Measurements from ENCODE around the gene LRRC73. TPM values are rescaled to one million over a fixed set of nuclear protein-coding genes. Genes with fewer than 3 reads are reported as not detected.

LRRC73 gene
- total and polyA plus RNA-seq, 2 of the 8 experiments (the other 6 are each of a cell fraction or from before 2014, with no cell fraction given): 0.24 to 0.26 TPM

DNA sequence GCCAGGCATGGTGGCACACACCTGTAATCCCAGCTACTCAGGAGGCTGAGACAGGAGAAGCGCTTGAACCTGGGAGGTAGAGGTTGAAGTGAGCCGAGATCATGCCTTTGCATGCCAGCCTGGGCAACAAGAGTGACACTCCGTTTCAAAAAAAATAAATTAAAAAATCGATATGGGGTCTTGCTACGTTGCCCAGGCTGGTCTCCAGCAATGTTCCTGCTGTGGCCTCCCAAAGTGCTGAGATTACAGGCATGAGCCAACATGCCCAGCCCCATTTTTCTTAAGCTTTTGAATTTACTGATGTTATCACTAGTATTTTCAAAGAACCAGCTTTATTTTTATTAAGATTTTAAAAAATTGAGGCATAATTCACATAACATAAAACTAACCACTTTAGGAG, 30.4 kb upstream of the LRRC73 start:
- Histone ChIP-seq H3K23ac (ENCODE audit: insufficient read length) (no peak overlapping the region), H2AK5ac (ENCODE audit: low read depth, low read length) (no peak overlapping the region), H3K27me3 (replicated peaks in 1 of 4; ENCODE audit: control insufficient read depth in 3 of 4, extremely low read depth in 1 of 4, insufficient read depth in 3 of 4, low read length in 3 of 4) (no peaks in the 10 kb centered on the region; a peak in 1 of 7 replicates), H3K4me2 (ENCODE audit: insufficient read depth in 1 of 2, low read depth in 2 of 2, low read length in 2 of 2) (no peak overlapping the region), H4K91ac (replicated peaks; ENCODE audit: insufficient read length, low read length) (no peak overlapping the region), H3K9ac (replicated peaks in 1 of 4; ENCODE audit: extremely low read depth in 1 of 4, low read depth in 3 of 4, low read length in 3 of 4) (no peak overlapping the region), H2BK20ac (ENCODE audit: low read length) (no peak overlapping the region), H2BK120ac (replicated peaks; ENCODE audit: low read depth, low read length) (no peak overlapping the region), H3K27ac (ENCODE audit: low read depth, low read length) (no peak overlapping the region), H3K4me1 (replicated peaks in 1 of 4; ENCODE audit: control insufficient read depth in 3 of 4, insufficient read depth in 4 of 4, low read length in 3 of 4) (no peaks in the 10 kb centered on the region), H4K8ac (ENCODE audit: extremely low read depth, insufficient read depth, low read length) (no peak overlapping the region), H3K18ac (ENCODE audit: extremely low read depth, low read length) (no peak overlapping the region), H4K5ac (ENCODE audit: insufficient read length, low read depth, low read length) (no peak overlapping the region), H3K79me2 (ENCODE audit: control insufficient read depth in 1 of 2, insufficient read depth in 2 of 2, low read length in 2 of 2) (no peaks in the 10 kb centered on the region), H3K9me3 (ENCODE audit: insufficient read depth in 2 of 2, low read depth in 1 of 2, low read length in 1 of 2) (no peaks in the 10 kb centered on the region), H3K79me1 (ENCODE audit: low read depth, low read length) (no peaks in the 10 kb centered on the region), H2BK5ac (ENCODE audit: low read depth, low read length) (no peak overlapping the region), H2BK15ac (ENCODE audit: low read length) (no peak overlapping the region), H3K23me2 (ENCODE audit: low read depth, low read length) (no peaks in the 10 kb centered on the region), H3K56ac (replicated peaks; ENCODE audit: insufficient read length, low read depth, low read length) (no peak overlapping the region), H2AFZ (ENCODE audit: low read length) (no peak overlapping the region), H3K36me3 (ENCODE audit: control insufficient read depth in 2 of 4, insufficient read depth in 4 of 4, low read length in 3 of 4) (peaks cover 4 to 62% (median 36%) of the 10 kb centered on the region in 4 experiments), H2BK12ac (ENCODE audit: low read depth, low read length) (no peak overlapping the region), H3K4ac (replicated peaks; ENCODE audit: insufficient read length, low read depth, low read length) (no peak overlapping the region), H3K4me3 (ENCODE audit: extremely low read depth in 1 of 4, insufficient read depth in 2 of 4, low read depth in 3 of 4, low read length in 4 of 4) (no peak overlapping the region), H4K20me1 (replicated peaks in 1 of 2; ENCODE audit: control insufficient read depth in 1 of 2, insufficient read depth in 2 of 2, low read length in 2 of 2) (peaks cover 0 to 5% of the 10 kb centered on the region in 2 experiments), H3K14ac (ENCODE audit: insufficient read length) (no peak overlapping the region)
- CTCF ChIA-PET (ENCODE audit: partially characterized antibody): no interaction called here
- WGBS, 2 experiments (ENCODE audit: extremely low coverage in 1 of 2, insufficient coverage in 1 of 2, insufficient read length in 1 of 2, insufficient replicate concordance in 2 of 2, low coverage in 1 of 2, low lambda C conversion rate in 2 of 2, missing lambda C conversion rate in 1 of 2): 94% methylated on average over 5 of the region's 5 CpGs; no CpG with 5 or more reads in 1 of the 2 experiments
- DNase-seq (ENCODE audit: low read depth in 1 of 2, low spot score in 2 of 2) (no peak), FAIRE-seq (no peak)
- POLR2A ChIA-PET (ENCODE audit: partially characterized antibody): interaction anchor here (0.7 to 1.9 kb wide), 4 partner anchors 11 to 549 kb away, joined by 3 to 5 read pairs (median 3); no protein-coding TSS in a partner anchor
- TF ChIP-seq BRCA1 (IDR thresholded peaks at IDR 0.05; ENCODE audit: low read depth, low read length) (no peak), SRF (IDR thresholded peaks at IDR 0.05; ENCODE audit: low read depth, low read length) (no peak), TBP (IDR thresholded peaks at IDR 0.05; ENCODE audit: low read depth, low read length) (no peak), ZNF274 (IDR thresholded peaks at IDR 0.05; ENCODE audit: borderline replicate concordance, extremely low read depth, low read length) (no peak), BACH1 (IDR thresholded peaks at IDR 0.05; ENCODE audit: low read length) (no peak), CHD1 (IDR thresholded peaks at IDR 0.05; ENCODE audit: low read depth, low read length) (no peak), EP300 (IDR thresholded peaks at IDR 0.05; ENCODE audit: borderline replicate concordance in 1 of 2, low read depth in 2 of 2, low read length in 2 of 2) (no peak), EGR1 (IDR thresholded peaks at IDR 0.05; ENCODE audit: borderline replicate concordance, low read depth, low read length) (no peak), SIN3A (conservative IDR thresholded peaks at IDR 0.05 in 1 of 2, IDR thresholded peaks at IDR 0.05 in 1 of 2; ENCODE audit: low read depth in 1 of 2, low read length in 2 of 2) (no peak), CREB1 (IDR thresholded peaks at IDR 0.05) (no peak), CBX8 (IDR thresholded peaks at IDR 0.05; ENCODE audit: borderline replicate concordance, low read depth, low read length) (no peak), SP1 (IDR thresholded peaks at IDR 0.05; ENCODE audit: low read depth, low read length) (no peak), POLR2A (IDR thresholded peaks at IDR 0.05; ENCODE audit: control extremely low read depth in 1 of 2, low read depth in 2 of 2, low read length in 2 of 2) (no peak), GABPA (IDR thresholded peaks at IDR 0.05; ENCODE audit: borderline replicate concordance, insufficient read depth, low read length) (no peak), NRF1 (IDR thresholded peaks at IDR 0.05; ENCODE audit: low read depth, low read length) (no peak), TEAD4 (IDR thresholded peaks at IDR 0.05; ENCODE audit: low read depth, low read length) (no peak), MAFK (IDR thresholded peaks at IDR 0.05; ENCODE audit: low read depth, low read length) (no peak)
